Naive thymus-derived CD4-positive, alpha-beta T cell (primary cell): Measurements from ENCODE around the gene OSBPL3. TPM values are rescaled to one million over a fixed set of nuclear protein-coding genes. Genes with fewer than 3 reads are reported as not detected.

Experiments
- ATAC-seq: fragments of 150-1000 bp; cut with Tn5 transposase; 2 replicates; pipeline ENCODE4 v1.10.0; 2021; ENCODE audit warnings: mild to moderate bottlenecking, moderate library complexity
- CTCF ChIA-PET: fragments of 350-600 bp; sonication (Branson Sonifier 250); formaldehyde crosslinking; loops from one replicate; lab custom pipeline; 2021; ENCODE audit warnings: antibody characterized with exemption; lab: Charles Lee
- POLR2A ChIA-PET: fragments of 350-600 bp; sonication (Branson Sonifier 250); formaldehyde crosslinking; loops from one replicate; lab custom pipeline; 2021; ENCODE audit warnings: antibody characterized with exemption, inconsistent platforms; lab: Charles Lee
- DNase-seq, 9 donors: peaks; one replicate each; pipeline versions ENCODE4 v3.0.0 to v3.0.0-alpha.2; 2020 to 2022; ENCODE audit warnings: mixed read lengths in 1 of 9
- H3K27ac ChIP-seq: one replicate; pipeline ENCODE4 v1.7.0; 2013; ENCODE audit warnings: mild to moderate bottlenecking, low read depth, low read length, moderate library complexity
- H3K27me3 ChIP-seq, 2 donors: one replicate each; pipeline ENCODE4 v1.7.0; 2013; ENCODE audit warnings: low read length in 2 of 2, mild to moderate bottlenecking in 2 of 2, moderate library complexity in 2 of 2; ENCODE audit not compliant: control insufficient read depth in 2 of 2, insufficient read depth in 2 of 2
- H3K36me3 ChIP-seq, 3 experiments: 1 replicate in 2 of 3; 2 replicates in 1 of 3; pipeline ENCODE4 v1.7.0; 2013; ENCODE audit warnings: low read length in 3 of 3, mild to moderate bottlenecking in 3 of 3, moderate library complexity in 1 of 3; ENCODE audit not compliant: insufficient read depth in 3 of 3, control insufficient read depth in 2 of 3
- H3K4me1 ChIP-seq, 2 donors: one replicate each; pipeline ENCODE4 v1.7.0; 2013; ENCODE audit warnings: low read length in 2 of 2, mild to moderate bottlenecking in 2 of 2, moderate library complexity in 1 of 2; ENCODE audit not compliant: control insufficient read depth in 2 of 2, insufficient read depth in 2 of 2
- H3K4me3 ChIP-seq: 2 replicates; pipeline ENCODE4 v1.7.0; 2013; ENCODE audit warnings: mild to moderate bottlenecking, low read length
- H3K9me3 ChIP-seq, 3 experiments: 1 replicate in 2 of 3; 2 replicates in 1 of 3; pipeline ENCODE4 v1.7.0; 2013; ENCODE audit warnings: low read length in 3 of 3; ENCODE audit not compliant: control insufficient read depth in 2 of 3
- H3K27ac Mint-ChIP-seq, 9 donors: one replicate each; pipeline ENCODE4 v1.8.0; 2020 to 2022; ENCODE audit warnings: mixed read lengths in 9 of 9, mild to moderate bottlenecking in 8 of 9, moderate library complexity in 5 of 9, inconsistent platforms in 2 of 9
- H3K27me3 Mint-ChIP-seq, 5 donors: one replicate each; pipeline ENCODE4 v1.8.0; 2021 to 2022; ENCODE audit warnings: mixed read lengths in 5 of 5, mild to moderate bottlenecking in 1 of 5
- H3K36me3 Mint-ChIP-seq, 5 donors: one replicate each; pipeline ENCODE4 v1.8.0; 2020 to 2022; ENCODE audit warnings: mixed read lengths in 5 of 5, mild to moderate bottlenecking in 3 of 5, inconsistent platforms in 1 of 5
- H3K4me1 Mint-ChIP-seq, 7 donors: one replicate each; pipeline ENCODE4 v1.8.0; 2020 to 2022; ENCODE audit warnings: mixed read lengths in 7 of 7, mild to moderate bottlenecking in 3 of 7, inconsistent platforms in 1 of 7
- H3K4me3 Mint-ChIP-seq, 10 donors: one replicate each; pipeline ENCODE4 v1.8.0; 2020 to 2022; ENCODE audit warnings: mild to moderate bottlenecking in 10 of 10, mixed read lengths in 10 of 10, moderate library complexity in 6 of 10, inconsistent platforms in 2 of 10
- H3K9me3 Mint-ChIP-seq, 11 donors: one replicate each; pipeline ENCODE4 v1.8.0; 2020 to 2022; ENCODE audit warnings: mixed read lengths in 11 of 11, mild to moderate bottlenecking in 4 of 11, inconsistent platforms in 1 of 11, moderate library complexity in 1 of 11
- intact Hi-C, 2 donors: fragments of 100-400 bp; cut with micrococcal nuclease; formaldehyde crosslinking; loops; one replicate each; pipeline ENCODE4 v1.15.1; 2023
- polyA plus RNA-seq, 2 donors: library from polyadenylated mRNA; unstranded; fragments of 300-500 nt; fragmentation: Illumina TruSeq; gene quantifications; one replicate each; pipeline ENCODE4 v1.2.3, GENCODE V29; 2021
- total RNA-seq, 6 experiments: library from RNA in 5 of 6; stranded (reverse) in 5 of 6; gene quantifications; 1 replicate in 5 of 6; 2 replicates in 1 of 6; pipeline ENCODE4 v1.2.3 and lab custom pipeline; 2021 to 2026

The OSBPL3 gene
- total and polyA plus RNA-seq, 7 experiments from 2014 or later, result 4.5 to 75.7 (median 19.2) TPM

- POLR2A ChIA-PET, result no interaction called here
- Histone ChIP-seq H3K27me3 (no peaks in the 10 kb centered on the region), H3K4me3 (no peak overlapping the region), H3K4me1 (no peaks in the 10 kb centered on the region), H3K9me3 (peaks cover 0 to 7% (median 0%) of the 10 kb centered on the region in 3 experiments), H3K36me3 (no peaks in the 10 kb centered on the region), H3K27ac (no peak overlapping the region)
- DNase-seq (no peak), ATAC-seq (no peak)
- Mint-ChIP-seq H3K9me3 (peaks cover 0 to 35% (median 15%) of the 10 kb centered on the region in 11 donors), H3K27ac (no peak overlapping the region), H3K4me3 (no peak overlapping the region), H3K27me3 (peaks cover 0 to 6% (median 0%) of the 10 kb centered on the region in 5 donors), H3K36me3 (peaks cover 0 to 31% (median 8%) of the 10 kb centered on the region in 5 donors), H3K4me1 (peaks cover 0 to 33% (median 0%) of the 10 kb centered on the region in 7 donors)
- intact Hi-C loops, result no loop called here
- CTCF ChIA-PET, result no interaction called here
These were observed 206.3 kb downstream of the OSBPL3 start for GRCh38 chr7:24773646-24774045.

- CTCF ChIA-PET, result no interaction called here
- no peaks in the 10 kb centered on the region for H3K27me3 ChIP-seq
- Mint-ChIP-seq H3K4me3 (no peak overlapping the region), H3K27me3 (peaks cover 4 to 23% (median 21%) of the 10 kb centered on the region in 5 donors), H3K9me3 (peaks cover 0 to 35% (median 15%) of the 10 kb centered on the region in 11 donors), H3K4me1 (peaks cover 0 to 31% (median 0%) of the 10 kb centered on the region in 7 donors), H3K36me3 (peaks cover 0 to 32% (median 8%) of the 10 kb centered on the region in 5 donors), H3K27ac (no peak overlapping the region)
- intact Hi-C loops, result loop anchor here in 1 of 2 donors (5.0 kb wide), 1 partner anchor 43 kb away; no protein-coding TSS in a partner anchor
- H3K36me3 ChIP-seq, result no peaks in the 10 kb centered on the region
- no peak for DNase-seq
- no peak for ATAC-seq
- POLR2A ChIA-PET, result no interaction called here
- H3K27ac ChIP-seq, result no peak overlapping the region
- no peaks in the 10 kb centered on the region for H3K4me1 ChIP-seq
- H3K9me3 ChIP-seq, result peaks cover 0 to 7% (median 0%) of the 10 kb centered on the region in 3 experiments
- no peak overlapping the region for H3K4me3 ChIP-seq
These were observed 210.1 kb downstream of the OSBPL3 start for GRCh38 chr7:24769851-24770250.

- Histone ChIP-seq H3K36me3 (no peaks in the 10 kb centered on the region), H3K9me3 (peaks cover 0 to 7% (median 0%) of the 10 kb centered on the region in 3 experiments), H3K4me3 (no peak overlapping the region), H3K27ac (no peak overlapping the region), H3K4me1 (no peaks in the 10 kb centered on the region), H3K27me3 (no peaks in the 10 kb centered on the region)
- ChIA-PET CTCF (no interaction called here), POLR2A (no interaction called here)
- Mint-ChIP-seq H3K27ac (peak overlapping the region in 1 of 9 donors; percentile 58), H3K9me3 (peaks cover 0 to 35% (median 15%) of the 10 kb centered on the region in 11 donors), H3K27me3 (peaks cover 8 to 29% (median 21%) of the 10 kb centered on the region in 5 donors), H3K4me3 (peak overlapping the region in 1 of 10 donors; percentile 47), H3K36me3 (peaks cover 0 to 32% (median 8%) of the 10 kb centered on the region in 5 donors), H3K4me1 (peaks cover 0 to 31% (median 0%) of the 10 kb centered on the region in 7 donors)
- ATAC-seq (no peak), DNase-seq (no peak)
- intact Hi-C loops, result loop anchor here in 1 of 2 donors (5.0 kb wide), 1 partner anchor 42 kb away; no protein-coding TSS in a partner anchor
These were observed 210.8 kb downstream of the OSBPL3 start for GRCh38 chr7:24769014-24769830.

GRCh38 chr7:24767878-24768569 lies 212.0 kb downstream of the OSBPL3 start:
- peaks cover 14 to 35% (median 24%) of the 10 kb centered on the region in 5 donors for H3K27me3 Mint-ChIP-seq
- Histone ChIP-seq H3K4me3 (no peak overlapping the region), H3K9me3 (peaks cover 0 to 7% (median 0%) of the 10 kb centered on the region in 3 experiments), H3K27ac (no peak overlapping the region), H3K27me3 (no peaks in the 10 kb centered on the region), H3K36me3 (no peaks in the 10 kb centered on the region), H3K4me1 (no peaks in the 10 kb centered on the region)
- H3K36me3 Mint-ChIP-seq, result peaks cover 0 to 29% (median 8%) of the 10 kb centered on the region in 5 donors
- peaks cover 0 to 27% (median 0%) of the 10 kb centered on the region in 7 donors for H3K4me1 Mint-ChIP-seq
- H3K4me3 Mint-ChIP-seq, result peak overlapping the region in 1 of 10 donors; percentile 19
- ATAC-seq, result no peak
- POLR2A ChIA-PET, result interaction anchor here (0.6 kb wide), 1 partner anchor 102 kb away, joined by 3 read pairs; no protein-coding TSS in a partner anchor
- peak overlapping the region in 1 of 9 donors; percentile 36 for H3K27ac Mint-ChIP-seq
- DNase-seq, result no peak
- intact Hi-C loops, result loop anchor here in 1 of 2 donors (5.0 kb wide), 1 partner anchor 41 kb away; no protein-coding TSS in a partner anchor
- CTCF ChIA-PET, result no interaction called here
- peaks cover 0 to 32% (median 15%) of the 10 kb centered on the region in 11 donors for H3K9me3 Mint-ChIP-seq

GRCh38 chr7:24764972-24765744 lies 214.8 kb downstream of the OSBPL3 start:
- Mint-ChIP-seq H3K9me3 (peaks cover 0 to 6% (median under 1%) of the 10 kb centered on the region in 11 donors), H3K27ac (no peak overlapping the region), H3K4me1 (peaks cover 0 to 22% (median 0%) of the 10 kb centered on the region in 7 donors), H3K4me3 (no peak overlapping the region), H3K36me3 (peaks cover 0 to 6% (median 0%) of the 10 kb centered on the region in 5 donors), H3K27me3 (peaks cover 32 to 57% (median 34%) of the 10 kb centered on the region in 5 donors)
- Histone ChIP-seq H3K27me3 (no peaks in the 10 kb centered on the region), H3K36me3 (no peaks in the 10 kb centered on the region), H3K4me3 (no peak overlapping the region), H3K27ac (no peak overlapping the region), H3K4me1 (no peaks in the 10 kb centered on the region), H3K9me3 (no peaks in the 10 kb centered on the region)
- POLR2A ChIA-PET, result interaction anchor here (0.7 kb wide), 1 partner anchor 9 kb away, joined by 3 read pairs; no protein-coding TSS in a partner anchor
- intact Hi-C loops, result loop anchor here in 1 of 2 donors (5.0 kb wide), 1 partner anchor 38 kb away; no protein-coding TSS in a partner anchor
- CTCF ChIA-PET, result no interaction called here
- DNase-seq (no peak), ATAC-seq (no peak)

GRCh38 chr7:24764011-24764410 lies 216.0 kb downstream of the OSBPL3 start:
- no peak for DNase-seq
- ChIA-PET CTCF (interaction anchor here (0.6 kb wide), 1 partner anchor 323 kb away, joined by 3 read pairs; no protein-coding TSS in a partner anchor), POLR2A (no interaction called here)
- H3K4me3 ChIP-seq, result no peak overlapping the region
- Mint-ChIP-seq H3K27ac (no peak overlapping the region), H3K9me3 (peaks cover 0 to 4% (median 0%) of the 10 kb centered on the region in 11 donors), H3K27me3 (peaks cover 36 to 68% (median 40%) of the 10 kb centered on the region in 5 donors), H3K4me1 (peaks cover 0 to 12% (median 0%) of the 10 kb centered on the region in 7 donors), H3K36me3 (peaks cover 0 to 6% (median 0%) of the 10 kb centered on the region in 5 donors), H3K4me3 (no peak overlapping the region)
- H3K36me3 ChIP-seq, result no peaks in the 10 kb centered on the region
- intact Hi-C loops, result no loop called here
- H3K9me3 ChIP-seq, result no peaks in the 10 kb centered on the region
- H3K27me3 ChIP-seq, result peaks cover 0 to 5% of the 10 kb centered on the region in 2 donors
- no peaks in the 10 kb centered on the region for H3K4me1 ChIP-seq
- no peak overlapping the region for H3K27ac ChIP-seq
- ATAC-seq, result no peak
